ENCODE data around the gene TMEM270. TPM values are rescaled to one million over a fixed set of nuclear protein-coding genes. Genes with fewer than 3 reads are reported as not detected.

Gene TMEM270
- total RNA-seq, 1 experiment from 2014 or later = 0.72 TPM

- ATAC-seq (no peak), DNase-seq (ENCODE audit: low read depth, low spot score) (no peak)
- ChIA-PET POLR2A (interaction anchor here (0.7 kb wide), 1 partner anchor 97 kb away, joined by 3 read pairs; no protein-coding TSS in a partner anchor), CTCF (no interaction called here)
- H3K36me3 ChIP-seq (ENCODE audit: control insufficient read depth, insufficient read depth, low read length) = no peaks in the 10 kb centered on the region
- H3K27ac ChIP-seq (ENCODE audit: low read length) = peak overlapping the region; percentile 40; the same call in 1 of the 2 replicates
- no TSS peak for BruUV-seq (replicated peaks)
- in situ Hi-C loops (cut with HindIII; ENCODE audit: low pct_unique_long_range_greater_than_20kb, low sequenced_read_pairs) = no loop called here
- peaks cover 57% of the 10 kb centered on the region for H3K4me1 ChIP-seq (ENCODE audit: control insufficient read depth, insufficient read depth, low read length)
- no peaks in the 10 kb centered on the region for H3K27me3 ChIP-seq (ENCODE audit: control insufficient read depth, insufficient read depth, low read length)
- intact Hi-C loops (cut with micrococcal nuclease; ENCODE audit: unreplicated experiment) = no loop called here
- H3K9me3 ChIP-seq (ENCODE audit: control insufficient read depth, insufficient read depth, low read depth, low read length) = no peaks in the 10 kb centered on the region
- no peak for TF ChIP-seq TCF7L2 (IDR thresholded peaks at IDR 0.05; ENCODE audit: low read depth, low read length)
- no peak for TF ChIP-seq POLR2AphosphoS5 (IDR thresholded peaks at IDR 0.05; ENCODE audit: low read depth, low read length)
- TF ChIP-seq REST (IDR thresholded peaks at IDR 0.05; ENCODE audit: insufficient read depth in 1 of 2, low read depth in 2 of 2, low read length in 1 of 2) = no peak
- no peak for TF ChIP-seq CTCF (IDR thresholded peaks at IDR 0.05)
- TF ChIP-seq SIN3A (IDR thresholded peaks at IDR 0.05; ENCODE audit: borderline replicate concordance, insufficient read depth, low read depth, low read length) = no peak
- no peak overlapping the region for H3K4me3 ChIP-seq (ENCODE audit: low read depth in 2 of 2, low read length in 2 of 2)
Observed at GRCh38 chr7:73824986-73825385, 36.0 kb upstream of the TMEM270 start.

DNA sequence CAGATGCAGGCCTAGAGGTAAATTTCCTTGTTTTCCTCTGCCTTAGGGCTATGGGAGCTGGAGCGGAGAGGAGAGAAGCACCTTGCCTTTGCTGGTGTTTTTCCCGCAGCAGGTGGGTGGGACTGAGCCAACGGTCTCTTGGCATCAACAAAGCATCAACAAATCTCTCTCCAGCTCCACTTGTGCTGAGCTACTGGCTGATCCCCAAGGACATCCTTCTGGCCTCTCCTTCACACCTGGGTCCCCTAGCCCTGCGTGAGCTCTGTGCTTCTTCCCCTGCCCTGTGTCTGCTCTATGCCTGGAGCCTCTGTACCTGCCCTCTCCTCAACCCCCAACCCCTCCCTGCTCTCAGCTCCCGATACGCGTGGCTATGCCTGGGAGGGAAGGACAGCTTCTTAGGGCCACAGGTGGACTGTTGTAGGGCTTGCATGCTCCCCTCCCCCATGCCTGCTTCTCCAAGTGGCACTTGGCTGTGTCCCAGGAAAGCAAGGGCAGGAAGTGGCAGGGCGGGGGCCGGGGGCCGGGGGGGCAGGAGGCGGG lies 33.3 kb upstream of the TMEM270 start:
- POLR2A ChIA-PET = interaction anchor here (0.6 to 0.9 kb wide), 2 partner anchors 48 to 87 kb away, joined by 3 to 11 read pairs; no protein-coding TSS in a partner anchor
- Histone ChIP-seq H3K36me3 (ENCODE audit: control insufficient read depth, insufficient read depth, low read length) (no peaks in the 10 kb centered on the region; the same call in 1 of the 2 replicates), H3K27me3 (ENCODE audit: control insufficient read depth, insufficient read depth, low read length) (no peaks in the 10 kb centered on the region), H3K27ac (ENCODE audit: low read length) (peak overlapping the region; percentile 79), H3K4me1 (ENCODE audit: control insufficient read depth, insufficient read depth, low read length) (peaks cover 54% of the 10 kb centered on the region), H3K9me3 (ENCODE audit: control insufficient read depth, insufficient read depth, low read depth, low read length) (no peaks in the 10 kb centered on the region), H3K4me3 (ENCODE audit: low read depth in 2 of 2, low read length in 2 of 2) (peak overlapping the region in 1 of 2 experiments; percentile 15; a peak in 2 of 4 replicates)
- BruUV-seq (replicated peaks) = no TSS peak
- ATAC-seq = peak; percentile 57
- CTCF ChIA-PET = interaction anchor here (0.6 to 1.0 kb wide), 3 partner anchors 15 to 255 kb away, joined by 4 to 5 read pairs (median 5); partner anchors contain the start of gene METTL27
- intact Hi-C loops (cut with micrococcal nuclease; ENCODE audit: unreplicated experiment) (no loop called here), in situ Hi-C loops (cut with HindIII; ENCODE audit: low pct_unique_long_range_greater_than_20kb, low sequenced_read_pairs) (no loop called here)
- DNase-seq (ENCODE audit: low read depth, low spot score) = peak; percentile 78
- TF ChIP-seq CTCF (IDR thresholded peaks at IDR 0.05) (no peak), POLR2AphosphoS5 (IDR thresholded peaks at IDR 0.05; ENCODE audit: low read depth, low read length) (peak; percentile 55), TCF7L2 (IDR thresholded peaks at IDR 0.05; ENCODE audit: low read depth, low read length) (peak; percentile 86), SIN3A (IDR thresholded peaks at IDR 0.05; ENCODE audit: borderline replicate concordance, insufficient read depth, low read depth, low read length) (no peak), REST (IDR thresholded peaks at IDR 0.05; ENCODE audit: insufficient read depth in 1 of 2, low read depth in 2 of 2, low read length in 1 of 2) (peak in 1 of 2 experiments; percentile 56; a peak in 1 of 4 replicates)

Data from Panc1 (cell line).